ENCODE data around the gene MYCL.
"Not testable (repeated sequence)": the region's sequence is repeated elsewhere in the genome, so short reads cannot be mapped to it uniquely, and the experiment has no call there.

MYCL gene

GRCh38 chr1:39890273-39890672 is 11.4 kb downstream of the MYCL start:
- peak; percentile 86 for DNase-seq

GRCh38 chr1:39886757-39887231 is 14.9 kb downstream of the MYCL start:
- DNase-seq, result no peak

- no peak for DNase-seq
These were observed 16.2 kb downstream of the MYCL start for GRCh38 chr1:39885516-39885915.

- DNase-seq, result no peak
These were observed 19.6 kb downstream of the MYCL start for GRCh38 chr1:39882152-39882551.

- DNase-seq, result no peak
These were observed 23.4 kb downstream of the MYCL start for GRCh38 chr1:39877980-39878956.

- no peak for DNase-seq
These were observed 24.4 kb downstream of the MYCL start for GRCh38 chr1:39877231-39877778.

GRCh38 chr1:39876144-39876543 is 25.6 kb downstream of the MYCL start:
- peak; percentile 51 for DNase-seq

- no peak for DNase-seq
These were observed 29.0 kb downstream of the MYCL start for GRCh38 chr1:39872698-39873097.

GRCh38 chr1:39871796-39872195 is 29.9 kb downstream of the MYCL start:
- DNase-seq, result no peak

- DNase-seq, result not testable (repeated sequence)
These were observed 30.7 kb downstream of the MYCL start for GRCh38 chr1:39871043-39871442.

- DNase-seq, result not testable (repeated sequence)
These were observed 32.1 kb downstream of the MYCL start for GRCh38 chr1:39869538-39870112.

GRCh38 chr1:39866767-39867166 is 35.0 kb downstream of the MYCL start:
- no peak for DNase-seq

GRCh38 chr1:39865762-39866161 is 36.0 kb downstream of the MYCL start:
- DNase-seq, result no peak

GRCh38 chr1:39863177-39863576 is 38.5 kb downstream of the MYCL start:
- no peak for DNase-seq

- DNase-seq, result no peak
These were observed 40.7 kb downstream of the MYCL start for GRCh38 chr1:39861003-39861402.

GRCh38 chr1:39859859-39860812 is 41.6 kb downstream of the MYCL start:
- no peak for DNase-seq

GRCh38 chr1:39858315-39858714 is 43.4 kb downstream of the MYCL start:
- no peak for DNase-seq

- no peak for DNase-seq
These were observed 44.4 kb downstream of the MYCL start for GRCh38 chr1:39857126-39857878.

- no peak for DNase-seq
These were observed 47.0 kb downstream of the MYCL start for GRCh38 chr1:39854738-39855137.

- DNase-seq, result no peak
These were observed 47.4 kb downstream of the MYCL start for GRCh38 chr1:39854314-39854713.

GRCh38 chr1:39852876-39853275 is 48.8 kb downstream of the MYCL start:
- no peak for DNase-seq
